SKM-1 (cell line): ENCODE results near the gene IDE.

Experiments
- DNase-seq: peaks from one replicate; lab custom pipeline; 2025; ENCODE audit not compliant: unreplicated experiment; lab: John Stamatoyannopoulos, UW

The IDE gene

GRCh38 chr10:92567952-92568600 lies 5.8 kb downstream of the IDE start:
- DNase-seq, result no peak

GRCh38 chr10:92562424-92562823 lies 11.5 kb downstream of the IDE start:
- no peak for DNase-seq

GRCh38 chr10:92559046-92559445 lies 14.8 kb downstream of the IDE start:
- no peak for DNase-seq

- no peak for DNase-seq
These were observed 19.9 kb downstream of the IDE start for GRCh38 chr10:92553959-92554358.

- DNase-seq, result no peak
These were observed 21.6 kb downstream of the IDE start for GRCh38 chr10:92552310-92552709.

GRCh38 chr10:92550924-92551323 lies 23.0 kb downstream of the IDE start:
- no peak for DNase-seq

GRCh38 chr10:92547676-92548075 lies 26.2 kb downstream of the IDE start:
- no peak for DNase-seq

- DNase-seq, result no peak
These were observed 28.3 kb downstream of the IDE start for GRCh38 chr10:92545556-92545955.

GRCh38 chr10:92544296-92544695 lies 29.6 kb downstream of the IDE start:
- peak; percentile 85 for DNase-seq

GRCh38 chr10:92542458-92542857 lies 31.4 kb downstream of the IDE start:
- DNase-seq, result no peak

GRCh38 chr10:92541583-92541982 lies 32.3 kb downstream of the IDE start:
- no peak for DNase-seq

- no peak for DNase-seq
These were observed 35.5 kb downstream of the IDE start for GRCh38 chr10:92538231-92538958.

GRCh38 chr10:92530891-92531535 lies 42.9 kb downstream of the IDE start:
- DNase-seq, result no peak

GRCh38 chr10:92530421-92530820 lies 43.5 kb downstream of the IDE start:
- no peak for DNase-seq

- no peak for DNase-seq
These were observed 46.2 kb downstream of the IDE start for GRCh38 chr10:92527716-92528115.

- DNase-seq, result no peak
These were observed 50.3 kb downstream of the IDE start for GRCh38 chr10:92523639-92524038.

- DNase-seq, result peak; percentile 24
These were observed 56.7 kb downstream of the IDE start for GRCh38 chr10:92517034-92517655.

- DNase-seq, result no peak
These were observed 65.0 kb downstream of the IDE start for GRCh38 chr10:92508866-92509265.

GRCh38 chr10:92506336-92506735 lies 67.6 kb downstream of the IDE start:
- no peak for DNase-seq

- no peak for DNase-seq
These were observed 68.8 kb downstream of the IDE start for GRCh38 chr10:92505044-92505443.

GRCh38 chr10:92502296-92502808 lies 71.5 kb downstream of the IDE start:
- no peak for DNase-seq

GRCh38 chr10:92493362-92493761 lies 80.5 kb downstream of the IDE start:
- DNase-seq, result no peak
